SIG-M5 treated with dmso at 0.1 percent for 504 hours (cell line): Measurements from ENCODE around the gene NASP.
"Not testable (repeated sequence)": the region's sequence is repeated elsewhere in the genome, so short reads cannot be mapped to it uniquely, and the experiment has no call there.

ENCODE experiments used
- DNase-seq: peaks from one replicate; lab custom pipeline; 2025; ENCODE audit not compliant: unreplicated experiment; lab: John Stamatoyannopoulos, UW

The NASP gene

GRCh38 chr1:45569571-45569961, 14.3 kb upstream of the NASP start:
- no peak for DNase-seq

- peak; percentile 59 for DNase-seq
Measured at GRCh38 chr1:45569962-45570581, 13.8 kb upstream of the NASP start.

- DNase-seq: no peak
Measured at GRCh38 chr1:45570631-45571030, 13.2 kb upstream of the NASP start.

GRCh38 chr1:45573231-45573804, 10.5 kb upstream of the NASP start:
- DNase-seq: no peak

GRCh38 chr1:45574105-45574626, 9.7 kb upstream of the NASP start:
- no peak for DNase-seq

GRCh38 chr1:45583264-45583665, 576 bp upstream of the NASP start:
- peak; percentile 97 for DNase-seq

GRCh38 chr1:45584351-45585109, 689 bp downstream of the NASP start:
- DNase-seq: peak; percentile 76

- DNase-seq: no peak
Measured at GRCh38 chr1:45585110-45585426, 1.2 kb downstream of the NASP start.

GRCh38 chr1:45585496-45586075, 1.7 kb downstream of the NASP start:
- no peak for DNase-seq

GRCh38 chr1:45586769-45587168, 2.9 kb downstream of the NASP start:
- no peak for DNase-seq

- DNase-seq: no peak
Measured at GRCh38 chr1:45589861-45590260, 6.0 kb downstream of the NASP start.

- no peak for DNase-seq
Measured at GRCh38 chr1:45594412-45594811, 10.6 kb downstream of the NASP start.

- DNase-seq: not testable (repeated sequence)
Measured at GRCh38 chr1:45596765-45597164, 12.9 kb downstream of the NASP start.

GRCh38 chr1:45604239-45604638, 20.4 kb downstream of the NASP start:
- DNase-seq: no peak

GRCh38 chr1:45607404-45608074, 23.7 kb downstream of the NASP start:
- DNase-seq: no peak

- DNase-seq: peak; percentile 19
Measured at GRCh38 chr1:45608175-45609156, 24.6 kb downstream of the NASP start.

GRCh38 chr1:45610589-45611226, 26.9 kb downstream of the NASP start:
- no peak for DNase-seq

GRCh38 chr1:45612941-45613579, 29.2 kb downstream of the NASP start:
- no peak for DNase-seq

GRCh38 chr1:45615885-45616284, 32.0 kb downstream of the NASP start:
- DNase-seq: no peak
